Measurements from ENCODE around the gene CDH12.

The CDH12 gene

DNA sequence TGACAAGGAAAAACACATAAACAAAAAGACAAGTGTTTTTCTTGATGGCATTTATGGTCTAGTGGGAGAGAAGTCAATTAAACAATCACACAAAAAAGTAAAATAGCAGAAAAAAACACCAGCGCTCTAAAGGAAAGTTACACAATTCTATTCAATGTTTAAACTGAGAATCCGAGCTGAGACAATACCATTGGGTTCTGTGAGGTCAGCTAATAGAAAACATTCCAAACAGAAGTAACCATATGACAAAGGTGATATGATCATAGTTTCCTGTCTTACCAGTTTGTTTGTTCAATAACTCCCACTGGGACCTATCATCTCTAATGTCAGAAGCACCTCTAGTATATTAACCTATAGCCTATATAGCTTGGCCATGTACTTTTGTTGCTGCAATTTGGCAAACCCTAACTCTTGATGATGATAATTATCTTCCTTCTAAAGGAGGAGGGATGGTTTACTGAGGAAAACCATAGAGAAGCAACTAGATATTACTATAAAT is 1030.0 kb downstream of the CDH12 start:
- DNase-seq (ENCODE audit: low read depth in 2 of 2): no peak

GRCh38 chr5:21820527-21820926 is 1032.6 kb downstream of the CDH12 start:
- no peak for DNase-seq (ENCODE audit: low read depth in 2 of 2)

- DNase-seq (ENCODE audit: low read depth in 2 of 2): no peak
Observed at GRCh38 chr5:21818370-21818720, 1034.8 kb downstream of the CDH12 start.

- no peak for DNase-seq (ENCODE audit: low read depth in 2 of 2)
Observed at GRCh38 chr5:21817668-21818369, 1035.3 kb downstream of the CDH12 start.

- no peak for DNase-seq (ENCODE audit: low read depth in 2 of 2)
Observed at GRCh38 chr5:21810737-21811316, 1042.3 kb downstream of the CDH12 start.

GRCh38 chr5:21809611-21810010 is 1043.5 kb downstream of the CDH12 start:
- no peak for DNase-seq (ENCODE audit: low read depth in 2 of 2)

GRCh38 chr5:21807953-21808352 is 1045.2 kb downstream of the CDH12 start:
- no peak for DNase-seq (ENCODE audit: low read depth in 2 of 2)

DNA sequence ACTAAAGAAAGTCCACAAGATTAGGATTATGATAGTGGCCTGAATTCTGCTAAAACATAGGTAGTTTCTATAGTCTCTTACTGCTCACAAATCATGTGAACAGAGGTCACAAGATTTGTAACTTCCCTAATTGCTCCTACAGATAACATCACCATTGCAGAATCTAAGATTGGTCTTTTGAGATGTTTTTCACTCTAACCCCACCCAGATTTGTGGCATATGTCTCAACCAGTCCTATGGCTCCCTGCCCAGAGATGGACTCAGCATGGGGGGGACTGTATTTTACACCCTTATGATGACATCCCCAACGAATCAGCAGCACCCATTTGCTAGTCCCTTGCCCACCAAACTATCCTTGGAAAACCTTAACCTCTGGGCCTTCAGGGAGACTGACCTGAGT is 1046.2 kb downstream of the CDH12 start:
- DNase-seq (ENCODE audit: low read depth in 2 of 2): no peak

DNA sequence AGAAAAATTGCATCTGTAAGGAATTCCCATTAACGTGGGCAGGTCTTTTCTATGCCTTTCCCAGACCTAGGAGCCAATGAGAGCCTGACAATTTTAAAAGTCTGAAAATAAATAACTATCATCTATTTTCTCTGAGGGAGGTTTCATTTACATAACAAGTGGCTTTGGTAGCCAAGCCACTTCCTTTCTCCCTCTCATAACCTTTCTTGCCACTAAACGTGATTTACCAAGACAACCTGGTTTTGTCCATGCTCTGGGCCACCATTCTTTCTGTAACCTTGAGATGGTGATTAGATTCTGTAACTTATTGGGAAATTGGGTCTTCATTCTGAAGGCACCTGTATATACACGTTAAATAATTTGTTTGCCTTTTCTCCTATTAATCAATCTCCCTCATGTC is 1046.9 kb downstream of the CDH12 start:
- DNase-seq (ENCODE audit: low read depth in 2 of 2): no peak

DNA sequence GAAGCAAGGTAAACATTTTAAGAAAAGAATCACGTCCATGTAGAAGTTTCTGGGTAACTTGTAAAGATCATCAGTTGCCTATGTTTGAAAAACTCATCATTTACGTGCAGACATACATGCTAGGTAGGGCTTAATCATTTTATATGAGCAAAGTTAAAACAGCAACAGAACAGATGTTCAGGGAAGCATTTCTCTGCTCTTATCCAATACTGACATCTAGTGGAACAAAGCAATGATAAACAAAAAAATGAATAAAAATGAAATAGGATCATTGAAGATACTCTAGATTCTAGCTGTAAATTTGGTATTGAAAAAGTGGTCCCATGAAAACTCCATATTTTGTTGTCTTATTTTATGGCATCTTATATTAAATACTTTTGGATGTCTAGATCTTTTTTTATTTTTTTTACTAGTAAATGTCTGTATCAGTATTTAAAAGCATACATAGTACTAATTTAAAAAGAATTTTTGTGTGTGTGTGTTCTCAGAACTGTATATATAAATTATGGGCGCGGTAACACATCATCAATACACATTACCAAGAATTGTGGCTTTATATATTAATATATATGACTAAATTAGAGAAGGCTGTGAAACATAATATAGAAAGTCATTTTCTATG is 1050.2 kb downstream of the CDH12 start:
- no peak for DNase-seq (ENCODE audit: low read depth in 2 of 2)

DNA sequence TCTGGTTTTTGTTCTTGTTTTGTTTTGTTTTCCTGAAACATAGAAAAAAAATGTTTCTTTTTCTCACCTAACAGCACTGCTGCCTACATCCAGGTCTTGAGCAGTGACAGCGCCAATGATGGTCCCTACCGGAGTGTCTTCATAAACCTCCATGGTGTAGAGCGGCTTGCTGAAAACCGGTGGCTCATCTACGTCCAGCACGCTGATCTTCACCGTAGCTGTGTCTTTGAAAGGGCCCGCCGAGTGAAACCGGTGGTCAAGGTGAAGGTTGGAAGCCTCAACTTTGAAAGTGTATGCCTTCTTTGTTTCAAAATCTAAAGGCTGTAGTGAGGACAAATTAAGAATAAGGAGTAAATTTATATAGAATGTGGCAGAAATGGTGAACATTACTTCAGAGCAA is 1051.0 kb downstream of the CDH12 start:
- no peak for DNase-seq (ENCODE audit: low read depth in 2 of 2)

GRCh38 chr5:21792748-21793147 is 1060.4 kb downstream of the CDH12 start:
- no peak for DNase-seq (ENCODE audit: low read depth in 2 of 2)

- no peak for DNase-seq (ENCODE audit: low read depth in 2 of 2)
Observed at GRCh38 chr5:21791304-21791703, 1061.8 kb downstream of the CDH12 start.

DNA sequence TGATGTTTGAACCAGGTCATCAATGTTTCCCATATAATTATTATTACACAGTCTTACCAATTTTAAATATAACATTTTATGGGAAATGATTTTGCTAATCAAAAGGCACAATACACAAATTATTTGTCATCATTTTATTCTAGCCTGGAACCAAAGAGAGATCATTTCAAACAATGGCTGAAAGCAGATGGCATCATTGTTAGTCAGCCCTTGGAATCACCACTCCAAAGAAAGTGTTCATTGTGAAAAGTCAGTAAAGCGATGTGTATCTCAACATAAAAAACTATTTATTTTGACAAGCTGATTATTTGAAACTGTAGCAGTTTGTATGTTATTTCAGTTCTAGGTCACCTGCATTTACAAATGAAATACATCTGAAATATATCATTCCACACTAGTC is 1068.7 kb downstream of the CDH12 start:
- DNase-seq (ENCODE audit: low read depth in 2 of 2): no peak

GRCh38 chr5:21783074-21783679 is 1070.0 kb downstream of the CDH12 start:
- no peak for DNase-seq (ENCODE audit: low read depth in 2 of 2)

DNA sequence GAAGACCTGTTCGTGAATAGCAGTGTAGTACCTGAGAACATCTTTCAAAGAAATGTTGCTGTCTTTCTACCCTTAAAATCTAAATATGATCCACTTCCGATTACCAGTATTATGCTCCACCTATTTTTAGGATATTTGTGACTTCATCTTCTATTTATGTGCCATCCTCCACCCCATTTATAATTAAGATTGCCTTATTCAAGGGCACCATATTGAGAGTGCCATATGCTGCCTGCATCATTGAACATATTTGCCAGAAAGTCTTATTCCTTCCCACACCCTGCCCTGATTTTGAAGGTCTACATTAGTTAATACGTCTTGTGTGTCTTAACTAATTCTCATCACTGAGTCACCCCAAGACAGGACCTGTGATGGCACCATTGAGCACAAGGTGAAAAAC is 1076.7 kb downstream of the CDH12 start:
- DNase-seq (ENCODE audit: low read depth in 2 of 2): no peak

DNA sequence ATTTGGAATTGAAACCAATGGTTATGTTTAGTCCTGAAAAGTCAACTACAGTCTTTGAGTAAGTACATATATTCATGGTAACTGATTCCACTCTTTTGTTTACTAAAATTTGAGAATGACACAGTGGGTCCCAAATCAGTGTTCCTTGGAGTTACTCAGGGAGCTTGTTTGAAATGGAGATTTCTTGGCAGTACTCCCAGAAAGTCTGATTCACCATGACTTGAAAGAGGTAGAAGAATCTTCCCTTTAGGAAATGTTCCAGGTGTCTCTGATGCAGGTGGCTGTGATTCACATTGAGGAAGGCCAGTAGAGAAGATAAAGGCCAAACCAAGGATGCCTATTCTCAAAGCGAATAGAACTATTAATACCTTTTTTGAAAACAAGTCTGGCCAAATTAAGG is 1078.3 kb downstream of the CDH12 start:
- no peak for DNase-seq (ENCODE audit: low read depth in 2 of 2)

DNA sequence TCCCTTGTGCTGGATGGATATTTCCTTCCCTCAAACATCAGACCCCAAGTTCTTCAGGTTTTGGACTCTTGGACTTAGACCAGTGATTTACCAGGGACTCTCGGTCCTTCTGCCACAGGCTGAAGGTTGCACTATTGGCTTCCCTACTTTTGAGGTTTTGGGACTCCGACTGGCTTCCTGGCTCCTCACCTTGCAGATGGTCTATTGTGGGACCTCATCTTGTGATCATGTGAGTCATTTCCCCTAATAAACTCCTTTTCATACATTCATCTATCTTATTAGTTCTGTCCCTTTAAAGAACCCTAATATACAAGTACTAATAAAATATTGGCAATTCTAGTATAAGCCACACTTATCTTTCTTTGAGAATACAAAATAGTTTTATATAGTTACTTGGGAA is 1078.9 kb downstream of the CDH12 start:
- no peak for DNase-seq (ENCODE audit: low read depth in 2 of 2)

- DNase-seq (ENCODE audit: low read depth in 2 of 2): no peak
Observed at GRCh38 chr5:21773456-21773855, 1079.7 kb downstream of the CDH12 start.

- no peak for DNase-seq (ENCODE audit: low read depth in 2 of 2)
Observed at GRCh38 chr5:21765406-21765805, 1087.7 kb downstream of the CDH12 start.

GRCh38 chr5:21739096-21739495 is 1114.0 kb downstream of the CDH12 start:
- DNase-seq (ENCODE audit: low read depth in 2 of 2): no peak

GRCh38 chr5:21723500-21723899 is 1129.6 kb downstream of the CDH12 start:
- no peak for DNase-seq (ENCODE audit: low read depth in 2 of 2)
